Globus pallidus (tissue), 1 donor: ENCODE measurements around the gene EFHD2.
"Not testable (repeated sequence)": the region's sequence is repeated elsewhere in the genome, so short reads cannot be mapped to it uniquely, and the experiment has no call there.

Experiments
- DNase-seq: peaks from one replicate; pipeline ENCODE4 v3.0.0-alpha.2; 2015; ENCODE audit warnings: low spot score

EFHD2 gene

DNA sequence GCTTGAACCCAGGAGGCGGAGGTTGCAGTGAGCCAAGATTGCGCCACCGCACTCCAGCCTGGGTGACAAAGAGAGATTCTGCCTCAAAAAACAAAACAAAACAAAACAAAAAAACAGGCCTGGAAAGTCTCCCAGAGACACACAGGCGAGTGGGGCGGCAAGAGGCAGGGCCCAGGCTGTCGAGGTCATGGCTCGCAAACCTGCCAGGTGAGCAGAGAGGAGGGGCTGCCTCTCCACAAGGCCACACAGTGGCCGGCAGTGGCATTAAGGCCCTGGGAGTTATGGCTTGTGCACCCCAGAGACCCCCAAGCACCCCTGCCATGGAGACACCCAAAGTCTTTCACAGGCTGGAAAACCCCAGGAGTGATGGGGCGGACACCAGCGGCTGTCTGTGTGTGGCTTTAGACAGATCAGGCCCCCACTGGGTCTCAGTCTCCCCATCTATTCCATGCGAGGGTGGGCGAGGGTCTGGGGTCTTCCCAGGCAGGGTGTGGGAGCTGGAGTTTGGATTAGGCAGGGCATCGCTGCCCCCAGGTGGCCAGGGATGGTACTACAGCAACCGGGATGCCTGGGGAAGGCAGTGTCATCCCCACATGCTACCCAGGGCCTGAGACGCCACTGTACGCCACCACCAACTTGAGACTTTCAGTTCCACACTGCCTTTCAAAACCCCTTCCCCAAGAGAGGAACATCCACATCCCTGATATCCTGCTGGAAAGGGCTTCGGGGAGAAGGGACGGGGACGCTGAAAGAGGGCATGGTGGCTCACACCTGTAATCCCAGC lies 21.3 kb downstream of the EFHD2 start:
- DNase-seq: peak; percentile 64

DNA sequence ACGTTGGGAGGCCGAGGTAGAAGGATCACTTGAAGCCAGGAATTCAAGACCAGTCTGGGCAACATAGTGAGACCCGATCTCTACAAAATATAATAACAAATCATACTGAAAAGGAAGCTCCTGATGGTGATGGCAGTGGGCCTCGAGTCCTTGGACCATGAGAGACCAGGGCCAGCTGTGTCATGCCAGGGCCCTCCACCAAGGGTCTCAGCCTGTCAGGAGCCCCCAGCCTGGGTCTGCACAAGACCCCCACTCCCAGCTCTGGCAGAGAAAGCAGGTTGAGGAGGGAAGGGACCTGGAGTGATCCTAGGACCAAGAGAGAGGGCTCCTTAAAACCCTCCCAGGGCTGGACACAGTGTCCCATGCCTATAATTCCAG lies 21.9 kb downstream of the EFHD2 start:
- no peak for DNase-seq

DNA sequence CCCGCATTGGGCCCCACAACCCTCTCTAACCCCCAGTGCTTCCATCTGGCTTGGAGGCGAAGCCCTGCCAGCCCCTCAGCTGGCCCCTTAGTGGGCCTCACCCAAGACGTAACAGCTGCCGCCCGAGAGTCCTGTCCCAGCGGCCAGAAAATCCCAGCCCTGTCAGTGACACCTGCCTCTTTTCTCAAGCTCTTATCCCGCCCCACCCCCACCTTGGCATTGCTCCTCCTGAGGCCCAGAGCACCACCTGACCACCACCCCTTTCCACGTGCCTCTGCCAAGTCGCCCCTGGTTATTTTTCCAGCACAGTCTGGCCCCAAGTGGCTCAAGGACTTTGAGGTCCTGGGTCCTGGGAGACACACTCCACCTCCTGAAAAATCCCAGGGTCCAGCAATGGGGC lies 22.6 kb downstream of the EFHD2 start:
- DNase-seq: no peak

- no peak for DNase-seq
Observed at GRCh38 chr1:15433471-15433870, 23.8 kb downstream of the EFHD2 start.

GRCh38 chr1:15434739-15435138 lies 25.1 kb downstream of the EFHD2 start:
- DNase-seq: not testable (repeated sequence)

GRCh38 chr1:15435239-15436077 lies 25.8 kb downstream of the EFHD2 start:
- DNase-seq: no peak

DNA sequence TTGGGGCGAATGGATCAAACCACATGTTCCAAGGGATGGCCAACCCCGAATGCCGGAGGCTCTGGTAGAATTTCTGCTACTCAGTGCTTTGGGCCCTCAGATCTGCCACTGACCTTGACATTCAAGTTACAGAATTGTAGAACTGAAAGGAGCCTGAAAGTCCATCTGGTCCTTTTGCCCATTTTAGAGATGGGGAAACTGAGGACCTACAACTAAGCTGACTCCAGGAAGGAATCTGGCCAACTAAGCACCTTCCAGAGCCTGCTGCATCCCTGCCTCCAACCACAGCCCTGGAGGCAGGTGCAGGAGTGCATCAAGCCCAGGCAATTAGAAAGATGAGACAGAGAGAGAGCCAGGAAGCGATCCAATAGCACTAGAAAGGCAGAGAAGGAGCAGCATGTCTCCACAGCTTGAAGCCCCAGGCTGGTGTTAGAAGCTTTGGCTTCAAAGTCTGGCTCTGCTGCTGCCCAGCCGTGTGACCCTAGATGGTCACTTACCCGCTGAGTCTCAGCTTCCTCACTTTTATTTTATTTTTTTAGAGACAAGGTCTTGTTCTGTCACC lies 27.3 kb downstream of the EFHD2 start:
- DNase-seq: no peak

GRCh38 chr1:15439325-15439724 lies 29.6 kb downstream of the EFHD2 start:
- no peak for DNase-seq

- no peak for DNase-seq
Observed at GRCh38 chr1:15440357-15440756, 30.7 kb downstream of the EFHD2 start.

DNA sequence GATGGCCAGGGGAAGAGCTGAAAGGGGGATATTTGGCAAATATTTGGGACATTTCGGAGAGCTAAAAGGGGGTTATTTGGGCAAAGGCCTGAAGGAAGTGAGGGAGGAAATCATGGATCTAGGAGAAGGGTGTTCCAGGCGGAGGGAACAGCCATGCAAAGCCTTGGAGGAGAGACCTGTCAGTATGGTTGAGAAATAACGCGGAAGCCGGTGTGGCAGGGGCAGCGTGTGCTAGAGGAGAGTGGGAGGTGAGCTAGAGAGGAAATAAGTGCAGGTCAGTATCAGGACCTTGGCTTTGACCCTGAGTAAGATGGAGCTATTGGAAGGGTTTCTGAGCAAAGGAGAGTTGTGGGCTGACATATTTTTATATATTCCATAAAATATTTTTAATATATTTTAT lies 31.6 kb downstream of the EFHD2 start:
- DNase-seq: no peak

- DNase-seq: no peak
Observed at GRCh38 chr1:15442119-15442518, 32.4 kb downstream of the EFHD2 start.

- DNase-seq: no peak
Observed at GRCh38 chr1:15442759-15443158, 33.1 kb downstream of the EFHD2 start.

DNA sequence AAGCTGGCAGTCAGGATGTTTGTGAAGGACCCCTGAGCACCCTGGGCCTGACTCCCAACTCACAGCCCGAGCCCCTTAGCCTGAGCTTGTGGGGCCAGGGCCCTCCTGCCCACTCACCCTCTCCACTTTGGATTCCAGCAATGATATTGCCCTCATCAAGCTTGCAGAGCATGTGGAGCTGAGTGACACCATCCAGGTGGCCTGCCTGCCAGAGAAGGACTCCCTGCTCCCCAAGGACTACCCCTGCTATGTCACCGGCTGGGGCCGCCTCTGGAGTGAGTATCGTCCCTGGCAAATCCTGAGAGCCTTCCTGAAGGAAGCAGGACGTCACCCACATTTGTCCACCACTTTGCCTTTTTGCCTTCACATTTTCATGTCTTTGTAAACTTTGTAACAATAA lies 33.6 kb downstream of the EFHD2 start:
- DNase-seq: no peak

- no peak for DNase-seq
Observed at GRCh38 chr1:15444468-15445389, 35.0 kb downstream of the EFHD2 start.

DNA sequence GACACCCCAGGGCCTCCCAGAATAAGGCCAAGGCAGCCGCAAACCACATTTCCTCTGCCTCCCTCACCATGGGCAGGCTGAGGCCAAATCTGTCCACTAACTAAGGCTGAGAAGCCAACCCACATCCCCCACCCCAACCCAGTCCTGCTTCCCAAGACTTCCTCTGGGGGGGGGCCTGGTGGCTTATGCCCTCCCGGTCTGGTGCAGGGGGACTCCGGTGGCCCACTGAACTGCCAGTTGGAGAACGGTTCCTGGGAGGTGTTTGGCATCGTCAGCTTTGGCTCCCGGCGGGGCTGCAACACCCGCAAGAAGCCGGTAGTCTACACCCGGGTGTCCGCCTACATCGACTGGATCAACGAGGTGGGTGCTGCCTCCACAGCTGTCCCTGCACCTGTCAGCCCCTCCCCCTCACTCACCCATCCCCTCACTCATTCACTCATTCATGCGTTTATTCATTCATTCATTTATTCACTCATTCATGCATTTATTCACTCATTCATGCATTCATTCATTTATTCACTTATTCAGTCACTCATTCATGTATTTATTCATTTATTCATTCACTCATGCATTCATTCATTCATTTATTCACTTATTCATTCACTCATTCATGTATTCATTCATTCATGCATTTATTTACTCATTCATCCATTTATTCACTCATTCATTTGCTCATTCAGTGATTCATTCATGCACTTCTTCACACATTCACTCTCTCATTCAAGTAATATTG lies 35.9 kb downstream of the EFHD2 start:
- DNase-seq: no peak

- DNase-seq: no peak
Observed at GRCh38 chr1:15446212-15446611, 36.5 kb downstream of the EFHD2 start.

- DNase-seq: no peak
Observed at GRCh38 chr1:15448877-15449462, 39.3 kb downstream of the EFHD2 start.

DNA sequence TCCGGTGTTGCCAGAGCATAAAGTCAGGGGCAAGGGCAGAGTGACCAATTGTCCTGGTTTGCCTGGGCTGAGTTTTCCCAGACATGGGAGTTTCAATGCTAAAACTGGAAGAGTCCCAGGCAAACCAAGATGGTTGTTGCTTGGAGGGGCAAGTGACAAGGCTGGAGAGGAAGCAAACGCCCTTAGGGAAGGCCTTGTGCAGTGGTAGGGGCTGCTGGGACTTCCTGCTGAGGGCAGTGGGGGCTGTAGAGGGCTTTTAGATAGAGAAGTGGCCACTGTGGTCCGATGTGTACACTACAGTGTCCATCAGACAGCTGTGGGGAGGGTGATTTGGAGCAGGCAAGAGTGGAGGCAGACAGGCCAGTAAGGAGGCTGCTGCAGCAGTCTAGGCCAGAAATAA lies 39.9 kb downstream of the EFHD2 start:
- no peak for DNase-seq

GRCh38 chr1:15451014-15451722 lies 41.5 kb downstream of the EFHD2 start:
- DNase-seq: no peak

DNA sequence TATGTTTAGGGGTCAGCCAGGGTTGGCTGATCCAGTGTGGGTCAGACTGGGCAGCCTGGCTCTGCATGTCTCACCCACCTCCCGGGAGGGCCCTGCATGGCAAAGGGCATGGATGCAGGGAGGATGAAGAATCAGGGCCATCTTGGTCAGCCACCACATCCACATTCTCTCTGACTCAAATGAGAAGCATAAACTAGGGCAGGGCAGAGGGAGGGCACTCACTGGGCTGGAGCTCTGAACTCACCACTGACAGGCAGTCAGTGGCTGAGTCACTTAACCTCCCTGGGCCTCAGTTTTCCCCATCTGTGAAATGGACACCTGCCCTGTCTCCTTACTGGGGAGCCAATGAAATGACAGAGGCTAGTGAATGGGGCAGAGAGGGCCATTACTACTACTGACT lies 42.5 kb downstream of the EFHD2 start:
- no peak for DNase-seq
